K562 (cell line): ENCODE data around the gene POLR3K. TPM values are rescaled to one million over a fixed set of nuclear protein-coding genes. Genes with fewer than 3 reads are reported as not detected.

ENCODE experiments used
- CBFA2T3 ChIP-seq: fragments of 450-650 bp; IDR thresholded peaks from 2 replicates; pipeline ENCODE4 v1.6.1; 2017
- CBFB ChIP-seq: sonication (generic); formaldehyde crosslinking; IDR thresholded peaks from 2 replicates; pipeline ENCODE4 v1.4.0; 2020; ENCODE audit warnings: mild to moderate bottlenecking, missing genetic modification reagents
- ETV6 ChIP-seq, 3 experiments: fragments of 150-350 bp in 1 of 3; sonication (generic) in 1 of 3; formaldehyde crosslinking in 1 of 3; IDR thresholded peaks; 2 replicates each; pipeline versions ENCODE4 v1.6.1 to v1.8.0; 2014 to 2022; ENCODE audit warnings: borderline replicate concordance in 2 of 3, low read depth in 2 of 3, antibody characterized with exemption in 1 of 3, low read length in 1 of 3, mild to moderate bottlenecking in 1 of 3, missing genetic modification reagents in 1 of 3
- MBD2 ChIP-seq: sonication (generic); IDR thresholded peaks from 2 replicates; pipeline ENCODE4 v1.6.1; 2016; ENCODE audit warnings: low read depth, borderline replicate concordance
- NR2C1 ChIP-seq, 2 experiments: fragments of 450-650 bp; IDR thresholded peaks; 2 replicates each; pipeline ENCODE4 v1.6.1; 2017; ENCODE audit warnings: mild to moderate bottlenecking in 2 of 2, antibody characterized with exemption in 1 of 2, inconsistent platforms in 1 of 2, missing compliant biosample characterization in 1 of 2, missing genetic modification characterization in 1 of 2
- PHF8 ChIP-seq: fragments of 200-600 bp; sonication (generic); IDR thresholded peaks from 2 replicates; pipeline ENCODE4 v1.6.1; 2012; ENCODE audit warnings: mixed run types, mild to moderate bottlenecking, inconsistent platforms, low read length, moderate library complexity, borderline replicate concordance
- POLR2H ChIP-seq: IDR thresholded peaks from 2 replicates; pipeline ENCODE4 v1.6.1; 2016; ENCODE audit warnings: missing genetic modification characterization, low read depth, mild to moderate bottlenecking, control low read depth, missing compliant biosample characterization, moderate library complexity
- PTTG1 ChIP-seq: fragments of 450-650 bp; IDR thresholded peaks from 2 replicates; pipeline ENCODE4 v1.6.1; 2016; ENCODE audit warnings: low read depth, mild to moderate bottlenecking, missing genetic modification characterization, missing compliant biosample characterization
- RAD21 ChIP-seq, 2 experiments: fragments of 250-450 bp in 1 of 2; fragments of 450-650 bp in 1 of 2; sonication (Bioruptor Pico) in 1 of 2; formaldehyde crosslinking in 1 of 2; IDR thresholded peaks in 1 of 2; conservative IDR thresholded peaks in 1 of 2; 2 replicates each; pipeline versions ENCODE4 v1.4.0 to v1.8.0; 2020 to 2022; ENCODE audit warnings: mild to moderate bottlenecking in 2 of 2, moderate library complexity in 1 of 2
- STAT5B ChIP-seq: fragments of 250-450 bp; sonication (Bioruptor Pico); IDR thresholded peaks from 2 replicates; pipeline ENCODE4 v1.8.0; 2021; ENCODE audit warnings: mild to moderate bottlenecking, inconsistent platforms
- STAT6 ChIP-seq: sonication (generic); formaldehyde crosslinking; IDR thresholded peaks from 2 replicates; pipeline ENCODE4 v1.8.1; 2023; ENCODE audit warnings: mild to moderate bottlenecking, missing genetic modification reagents
- ZNF174 ChIP-seq: fragments of 250-450 bp; sonication (Bioruptor Pico); IDR thresholded peaks from 2 replicates; pipeline ENCODE4 v1.4.0; 2020; ENCODE audit warnings: mild to moderate bottlenecking
- ZNF280B ChIP-seq: fragments of 250-450 bp; sonication (Bioruptor Pico); IDR thresholded peaks from 2 replicates; pipeline ENCODE4 v1.5.1; 2021; ENCODE audit warnings: mild to moderate bottlenecking
- ZNF41 ChIP-seq: fragments of 250-450 bp; sonication (Bioruptor Pico); conservative IDR thresholded peaks from 2 replicates; pipeline ENCODE4 v1.4.0; 2020; ENCODE audit warnings: mild to moderate bottlenecking
- ZNF586 ChIP-seq: fragments of 450-650 bp; formaldehyde crosslinking; conservative IDR thresholded peaks from 2 replicates; pipeline ENCODE4 v1.4.0; 2020; ENCODE audit warnings: mild to moderate bottlenecking, moderate library complexity
- polyA plus RNA-seq, 8 experiments: library from polyadenylated mRNA; depleted of rRNA in 4 of 8; stranded (reverse) in 5 of 8; unstranded in 3 of 8; fragments of >200 nt; fragmentation: Nextera tagmentation in 2 of 8; fragmentation: Illumina TruSeq in 1 of 8; extraction: Ambion mirVana in 2 of 8; extraction: Trizol in 1 of 8; gene quantifications; 2 replicates each; pipeline versions ENCODE4 v1.2.1 to v1.2.3, GENCODE V29; 2011 to 2014; ENCODE audit warnings: inconsistent platforms in 1 of 8, missing spikeins in 1 of 8
- total RNA-seq, 7 experiments: library from RNA; depleted of rRNA in 6 of 7; stranded (reverse); fragments of >200 nt in 6 of 7; fragmentation: Illumina TruSeq in 2 of 7; extraction: Trizol in 2 of 7; gene quantifications; 2 replicates each; pipeline versions ENCODE4 v1.2.1 to v1.2.3, GENCODE V29; 2011 to 2021; ENCODE audit warnings: low replicate concordance in 1 of 7
- TF ChIP-seq, protein P1 (sequence below): sonication (generic); formaldehyde crosslinking; IDR thresholded peaks from 2 replicates; pipeline ENCODE4 v1.8.0; 2022; ENCODE audit warnings: mild to moderate bottlenecking, missing genetic modification reagents

POLR3K gene
- total and polyA plus RNA-seq, 9 of the 15 experiments (the other 6 are each of a cell fraction or from before 2014, with no cell fraction given): 42.1 to 315 (median 86.7) TPM

DNA sequence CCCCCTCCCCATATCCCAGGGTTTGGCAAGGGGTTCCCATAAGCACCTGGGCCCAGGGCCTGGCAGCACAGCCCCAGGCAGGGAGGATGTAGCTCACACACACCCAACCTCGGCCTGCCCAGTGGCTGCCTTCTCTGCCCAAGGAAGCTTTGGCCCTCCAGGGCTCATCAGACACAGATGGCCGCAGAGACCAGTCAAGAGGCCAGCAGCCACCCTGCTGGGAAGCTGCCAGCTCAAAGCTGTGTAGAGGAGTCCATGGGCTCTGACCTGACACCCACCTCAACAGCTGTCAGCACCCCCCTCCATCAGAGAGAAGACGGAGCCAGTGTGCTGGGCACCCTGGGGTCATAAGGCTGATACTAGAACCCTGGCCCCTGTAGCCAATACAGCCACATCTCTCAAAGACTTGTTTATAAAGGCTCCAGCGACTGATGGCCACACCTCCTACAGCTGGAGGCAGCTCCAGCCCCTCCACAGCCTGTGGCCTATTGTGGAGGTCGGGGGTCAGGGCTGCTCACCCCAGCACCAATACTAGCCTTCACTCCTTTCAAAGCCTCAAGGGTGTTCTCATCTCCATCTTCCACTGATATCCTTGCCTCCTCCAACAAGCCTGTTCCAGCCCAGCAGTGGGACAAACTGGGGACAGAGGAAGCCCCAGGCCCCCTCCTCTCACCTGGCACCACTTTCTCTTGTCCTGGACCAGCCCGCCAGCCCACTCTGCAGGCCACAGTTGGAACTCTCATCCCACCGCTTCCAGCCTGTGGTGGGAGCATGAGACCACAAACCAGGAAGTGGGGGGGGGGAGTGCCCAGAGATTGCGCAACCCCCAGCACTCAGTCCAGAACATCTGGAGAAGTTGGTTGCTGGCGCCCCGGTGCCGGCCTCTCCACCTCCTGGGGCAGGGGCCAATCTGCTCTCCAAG lies 22.4 kb upstream of the POLR3K start (continued):
- TF ChIP-seq PTTG1 (tag): no peak
- no peak for TF ChIP-seq ZNF280B
- 0 out of 2 replicates have a peak, but pooled peaks have one; percentile 30 for TF ChIP-seq CBFB (CRISPR knock-in tag)
- peak; percentile 60 for TF ChIP-seq NR2C1 (IDR thresholded peaks at IDR 0.05)
- TF ChIP-seq NR2C1 (tag; IDR thresholded peaks at IDR 0.05): no peak; the same call in none of the 2 replicates
- no peak for TF ChIP-seq PHF8
- TF ChIP-seq ZNF586: no peak
- TF ChIP-seq RAD21 (CRISPR knock-in tag; conservative IDR thresholded peaks at IDR 0.05 in 1 of 2, IDR thresholded peaks at IDR 0.05 in 1 of 2): peak; percentile 31 to 41; a peak in 3 of 4 replicates
- TF ChIP-seq, protein P1, sequence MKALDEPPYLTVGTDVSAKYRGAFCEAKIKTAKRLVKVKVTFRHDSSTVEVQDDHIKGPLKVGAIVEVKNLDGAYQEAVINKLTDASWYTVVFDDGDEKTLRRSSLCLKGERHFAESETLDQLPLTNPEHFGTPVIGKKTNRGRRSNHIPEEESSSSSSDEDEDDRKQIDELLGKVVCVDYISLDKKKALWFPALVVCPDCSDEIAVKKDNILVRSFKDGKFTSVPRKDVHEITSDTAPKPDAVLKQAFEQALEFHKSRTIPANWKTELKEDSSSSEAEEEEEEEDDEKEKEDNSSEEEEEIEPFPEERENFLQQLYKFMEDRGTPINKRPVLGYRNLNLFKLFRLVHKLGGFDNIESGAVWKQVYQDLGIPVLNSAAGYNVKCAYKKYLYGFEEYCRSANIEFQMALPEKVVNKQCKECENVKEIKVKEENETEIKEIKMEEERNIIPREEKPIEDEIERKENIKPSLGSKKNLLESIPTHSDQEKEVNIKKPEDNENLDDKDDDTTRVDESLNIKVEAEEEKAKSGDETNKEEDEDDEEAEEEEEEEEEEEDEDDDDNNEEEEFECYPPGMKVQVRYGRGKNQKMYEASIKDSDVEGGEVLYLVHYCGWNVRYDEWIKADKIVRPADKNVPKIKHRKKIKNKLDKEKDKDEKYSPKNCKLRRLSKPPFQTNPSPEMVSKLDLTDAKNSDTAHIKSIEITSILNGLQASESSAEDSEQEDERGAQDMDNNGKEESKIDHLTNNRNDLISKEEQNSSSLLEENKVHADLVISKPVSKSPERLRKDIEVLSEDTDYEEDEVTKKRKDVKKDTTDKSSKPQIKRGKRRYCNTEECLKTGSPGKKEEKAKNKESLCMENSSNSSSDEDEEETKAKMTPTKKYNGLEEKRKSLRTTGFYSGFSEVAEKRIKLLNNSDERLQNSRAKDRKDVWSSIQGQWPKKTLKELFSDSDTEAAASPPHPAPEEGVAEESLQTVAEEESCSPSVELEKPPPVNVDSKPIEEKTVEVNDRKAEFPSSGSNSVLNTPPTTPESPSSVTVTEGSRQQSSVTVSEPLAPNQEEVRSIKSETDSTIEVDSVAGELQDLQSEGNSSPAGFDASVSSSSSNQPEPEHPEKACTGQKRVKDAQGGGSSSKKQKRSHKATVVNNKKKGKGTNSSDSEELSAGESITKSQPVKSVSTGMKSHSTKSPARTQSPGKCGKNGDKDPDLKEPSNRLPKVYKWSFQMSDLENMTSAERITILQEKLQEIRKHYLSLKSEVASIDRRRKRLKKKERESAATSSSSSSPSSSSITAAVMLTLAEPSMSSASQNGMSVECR (CRISPR knock-in tag): peak; percentile 86
- no peak for TF ChIP-seq POLR2H (tag)
- TF ChIP-seq CBFA2T3: no peak
- no peak for TF ChIP-seq ZNF41 (CRISPR knock-in tag)
- TF ChIP-seq ETV6 (IDR thresholded peaks at IDR 0.05; ENCODE audit: borderline replicate concordance in 1 of 2, low read depth in 2 of 2, low read length in 1 of 2): peak in 1 of 2 experiments; percentile 79; a peak in 2 of 4 replicates
- TF ChIP-seq ETV6 (CRISPR knock-in tag; IDR thresholded peaks at IDR 0.05; ENCODE audit: borderline replicate concordance): no peak
- no peak for TF ChIP-seq STAT6
- TF ChIP-seq STAT5B (CRISPR knock-in tag): no peak
- no peak for TF ChIP-seq MBD2
- TF ChIP-seq ZNF174 (CRISPR knock-in tag): no peak
